SK-N-SH treated with all-trans-retinoic acid at 6 μM for 48 hours (cell line): ENCODE measurements around the gene DCDC1.

ENCODE experiments used
- ATAC-seq: fragments of 200-7000 bp; cut with Tn5 transposase; 3 replicates; pipeline ENCODE4 v1.9.1; 2020; ENCODE audit warnings: mild to moderate bottlenecking, moderate library complexity
- ARNTL ChIP-seq: fragments of 450-650 bp; formaldehyde crosslinking; IDR thresholded peaks from 2 replicates; pipeline ENCODE4 v1.5.0; 2020; ENCODE audit warnings: low read depth, mild to moderate bottlenecking, moderate library complexity, borderline replicate concordance
- BACH2 ChIP-seq: fragments of 250-450 bp; sonication (Bioruptor Pico); IDR thresholded peaks from 2 replicates; pipeline ENCODE4 v1.9.0; 2021; ENCODE audit warnings: mild to moderate bottlenecking, borderline replicate concordance
- CREB5 ChIP-seq: fragments of 250-450 bp; sonication (Bioruptor Pico); IDR thresholded peaks from 2 replicates; pipeline ENCODE4 v1.5.1; 2020; ENCODE audit warnings: low read depth, mild to moderate bottlenecking, moderate library complexity
- CSDC2 ChIP-seq: fragments of 250-450 bp; sonication (Bioruptor Pico); IDR thresholded peaks from 2 replicates; pipeline ENCODE4 v1.5.0; 2020; ENCODE audit warnings: mild to moderate bottlenecking, moderate library complexity
- CSRNP3 ChIP-seq: fragments of 250-450 bp; sonication (Bioruptor Pico); IDR thresholded peaks from 2 replicates; pipeline ENCODE4 v1.5.1; 2021; ENCODE audit warnings: mild to moderate bottlenecking, moderate library complexity
- ESRRG ChIP-seq: fragments of 250-450 bp; sonication (Bioruptor Pico); IDR thresholded peaks from 2 replicates; pipeline ENCODE4 v1.6.1; 2021; ENCODE audit warnings: mild to moderate bottlenecking
- GLIS3 ChIP-seq: fragments of 250-450 bp; sonication (Bioruptor Pico); IDR thresholded peaks from 2 replicates; pipeline ENCODE4 v1.5.0; 2020; ENCODE audit warnings: mild to moderate bottlenecking, moderate library complexity
- ISL1 ChIP-seq: fragments of 250-450 bp; sonication (Bioruptor Pico); IDR thresholded peaks from 2 replicates; pipeline ENCODE4 v2.1.2; 2022; ENCODE audit warnings: mild to moderate bottlenecking, moderate library complexity
- OSR1 ChIP-seq: fragments of 250-450 bp; sonication (Bioruptor Pico); IDR thresholded peaks from 2 replicates; pipeline ENCODE4 v1.8.0; 2022; ENCODE audit warnings: moderate library complexity, mild to moderate bottlenecking, inconsistent platforms
- PATZ1 ChIP-seq: fragments of 250-450 bp; sonication (Bioruptor Pico); IDR thresholded peaks from 2 replicates; pipeline ENCODE4 v1.8.0; 2020; ENCODE audit warnings: mild to moderate bottlenecking, moderate library complexity, borderline replicate concordance
- POU6F1 ChIP-seq: fragments of 250-450 bp; sonication (Bioruptor Pico); IDR thresholded peaks from 2 replicates; pipeline ENCODE4 v1.8.0; 2021; ENCODE audit warnings: low read depth, mild to moderate bottlenecking, moderate library complexity, borderline replicate concordance
- PPARA ChIP-seq: fragments of 250-450 bp; sonication (Bioruptor Pico); IDR thresholded peaks from 2 replicates; pipeline ENCODE4 v1.5.0; 2020; ENCODE audit warnings: mild to moderate bottlenecking, borderline replicate concordance
- RARB ChIP-seq: fragments of 250-450 bp; sonication (Bioruptor Pico); IDR thresholded peaks from 2 replicates; pipeline ENCODE4 v1.8.0; 2021; ENCODE audit warnings: mild to moderate bottlenecking, moderate library complexity
- SNAI2 ChIP-seq: fragments of 250-450 bp; sonication (Bioruptor Pico); IDR thresholded peaks from 2 replicates; pipeline ENCODE4 v1.5.0; 2020; ENCODE audit warnings: mild to moderate bottlenecking, moderate library complexity
- TCF4 ChIP-seq: fragments of 250-450 bp; sonication (Bioruptor Pico); IDR thresholded peaks from 2 replicates; pipeline ENCODE4 v1.8.0; 2021; ENCODE audit warnings: mild to moderate bottlenecking, moderate library complexity, borderline replicate concordance
- TSHZ2 ChIP-seq: fragments of 250-450 bp; sonication (Bioruptor Pico); IDR thresholded peaks from 2 replicates; pipeline ENCODE4 v1.5.0; 2020; ENCODE audit warnings: mild to moderate bottlenecking, moderate library complexity
- ZC3H10 ChIP-seq: fragments of 250-450 bp; sonication (Bioruptor Pico); IDR thresholded peaks from 2 replicates; pipeline ENCODE4 v1.5.1; 2021; ENCODE audit warnings: mild to moderate bottlenecking, moderate library complexity
- ZFP3 ChIP-seq: fragments of 250-450 bp; sonication (Bioruptor Pico); IDR thresholded peaks from 2 replicates; pipeline ENCODE4 v1.5.0; 2020; ENCODE audit warnings: mild to moderate bottlenecking, moderate library complexity
- ZFP30 ChIP-seq: fragments of 450-650 bp; formaldehyde crosslinking; IDR thresholded peaks from 2 replicates; pipeline ENCODE4 v1.5.0; 2022; ENCODE audit warnings: mild to moderate bottlenecking, moderate library complexity
- ZNF565 ChIP-seq: fragments of 450-650 bp; formaldehyde crosslinking; conservative IDR thresholded peaks from 2 replicates; pipeline ENCODE4 v1.5.0; 2020; ENCODE audit warnings: low read depth, mild to moderate bottlenecking, moderate library complexity
- ZNF70 ChIP-seq: fragments of 450-650 bp; formaldehyde crosslinking; IDR thresholded peaks from 2 replicates; pipeline ENCODE4 v1.5.0; 2020; ENCODE audit warnings: mild to moderate bottlenecking, moderate library complexity

Gene DCDC1

GRCh38 chr11:30984442-30984816, 385.1 kb downstream of the DCDC1 start:
- peak; percentile 51 for ATAC-seq
- TF ChIP-seq ZNF70 (CRISPR knock-in tag) (no peak), TCF4 (CRISPR knock-in tag) (peak; percentile 31; the same call in 1 of the 2 replicates), ISL1 (CRISPR knock-in tag) (0 out of 2 replicates have a peak, but pooled peaks have one; percentile 8), GLIS3 (CRISPR knock-in tag) (no peak)

- TF ChIP-seq RARB (CRISPR knock-in tag), result no peak
- no peak for TF ChIP-seq ESRRG (CRISPR knock-in tag)
- ATAC-seq, result no peak
These were observed 385.6 kb downstream of the DCDC1 start for GRCh38 chr11:30983776-30984441.

- TF ChIP-seq TCF4 (CRISPR knock-in tag) (no peak), PPARA (CRISPR knock-in tag) (no peak), ZFP3 (CRISPR knock-in tag) (no peak), RARB (CRISPR knock-in tag) (no peak), CREB5 (no peak), ZFP30 (CRISPR knock-in tag) (no peak), OSR1 (CRISPR knock-in tag) (no peak), POU6F1 (CRISPR knock-in tag) (no peak), GLIS3 (CRISPR knock-in tag) (no peak), ZNF565 (no peak), PATZ1 (CRISPR knock-in tag) (no peak), ZC3H10 (CRISPR knock-in tag) (no peak), CSDC2 (CRISPR knock-in tag) (no peak), TSHZ2 (no peak), ESRRG (CRISPR knock-in tag) (no peak), SNAI2 (CRISPR knock-in tag) (no peak), ARNTL (CRISPR knock-in tag) (no peak), ISL1 (CRISPR knock-in tag) (no peak), CSRNP3 (CRISPR knock-in tag) (no peak), BACH2 (CRISPR knock-in tag) (no peak)
- no peak for ATAC-seq
These were observed 386.4 kb downstream of the DCDC1 start for GRCh38 chr11:30983143-30983542.
